Measurements from ENCODE around the gene EPS15.
"Not testable (repeated sequence)": the region's sequence is repeated elsewhere in the genome, so short reads cannot be mapped to it uniquely, and the experiment has no call there.

EPS15 gene

DNA sequence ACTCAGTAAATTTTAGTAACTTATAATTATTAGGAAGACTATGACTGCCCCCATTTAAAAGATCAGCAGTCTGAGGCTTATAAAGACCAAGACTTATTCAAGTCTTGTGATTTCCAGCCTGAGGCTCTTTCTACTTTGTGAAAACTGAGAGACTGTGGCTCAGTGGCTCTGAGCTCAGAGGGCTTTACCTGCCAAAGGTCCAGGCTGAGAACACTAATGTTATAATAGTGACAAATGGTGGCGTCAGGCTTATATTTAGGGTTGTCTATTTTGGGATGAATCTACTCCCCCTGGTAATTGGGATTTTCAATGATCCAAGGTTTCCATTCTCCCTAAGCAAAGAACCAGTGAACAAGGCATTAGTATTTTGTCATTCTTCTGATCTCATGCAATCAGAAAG is 42.6 kb upstream of the EPS15 start:
- TF ChIP-seq, protein P1, sequence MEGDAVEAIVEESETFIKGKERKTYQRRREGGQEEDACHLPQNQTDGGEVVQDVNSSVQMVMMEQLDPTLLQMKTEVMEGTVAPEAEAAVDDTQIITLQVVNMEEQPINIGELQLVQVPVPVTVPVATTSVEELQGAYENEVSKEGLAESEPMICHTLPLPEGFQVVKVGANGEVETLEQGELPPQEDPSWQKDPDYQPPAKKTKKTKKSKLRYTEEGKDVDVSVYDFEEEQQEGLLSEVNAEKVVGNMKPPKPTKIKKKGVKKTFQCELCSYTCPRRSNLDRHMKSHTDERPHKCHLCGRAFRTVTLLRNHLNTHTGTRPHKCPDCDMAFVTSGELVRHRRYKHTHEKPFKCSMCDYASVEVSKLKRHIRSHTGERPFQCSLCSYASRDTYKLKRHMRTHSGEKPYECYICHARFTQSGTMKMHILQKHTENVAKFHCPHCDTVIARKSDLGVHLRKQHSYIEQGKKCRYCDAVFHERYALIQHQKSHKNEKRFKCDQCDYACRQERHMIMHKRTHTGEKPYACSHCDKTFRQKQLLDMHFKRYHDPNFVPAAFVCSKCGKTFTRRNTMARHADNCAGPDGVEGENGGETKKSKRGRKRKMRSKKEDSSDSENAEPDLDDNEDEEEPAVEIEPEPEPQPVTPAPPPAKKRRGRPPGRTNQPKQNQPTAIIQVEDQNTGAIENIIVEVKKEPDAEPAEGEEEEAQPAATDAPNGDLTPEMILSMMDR (IDR thresholded peaks at IDR 0.05; ENCODE audit: extremely low read depth, insufficient read depth, missing control alignments): no peak
- in situ Hi-C loops (cut with MboI; ENCODE audit: low pct_unique_long_range_greater_than_20kb, low sequenced_read_pairs, unreplicated experiment): no loop called here
- no peak for DNase-seq (ENCODE audit: low spot score)

DNA sequence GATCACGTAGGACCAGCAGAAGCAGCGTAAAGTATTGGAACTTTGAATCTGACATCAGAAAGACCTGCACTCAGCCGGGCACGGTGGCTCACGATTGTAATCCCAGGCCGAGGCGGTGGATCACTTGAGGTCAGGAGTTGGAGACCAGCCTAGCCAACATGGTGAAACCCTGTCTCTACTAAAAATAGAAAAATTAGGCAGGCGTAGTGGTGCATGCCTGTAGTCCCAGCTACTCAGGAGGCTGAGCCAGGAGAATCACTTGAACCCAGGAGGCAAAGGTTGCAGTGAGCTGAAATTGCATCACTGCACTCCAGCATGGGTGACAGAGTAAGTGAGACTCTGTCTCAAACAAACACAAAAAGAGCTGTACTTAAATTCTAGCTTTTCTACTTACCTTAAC is 41.8 kb upstream of the EPS15 start:
- in situ Hi-C loops (cut with MboI; ENCODE audit: low pct_unique_long_range_greater_than_20kb, low sequenced_read_pairs, unreplicated experiment); DNase-seq (ENCODE audit: low spot score): not testable (repeated sequence)

DNA sequence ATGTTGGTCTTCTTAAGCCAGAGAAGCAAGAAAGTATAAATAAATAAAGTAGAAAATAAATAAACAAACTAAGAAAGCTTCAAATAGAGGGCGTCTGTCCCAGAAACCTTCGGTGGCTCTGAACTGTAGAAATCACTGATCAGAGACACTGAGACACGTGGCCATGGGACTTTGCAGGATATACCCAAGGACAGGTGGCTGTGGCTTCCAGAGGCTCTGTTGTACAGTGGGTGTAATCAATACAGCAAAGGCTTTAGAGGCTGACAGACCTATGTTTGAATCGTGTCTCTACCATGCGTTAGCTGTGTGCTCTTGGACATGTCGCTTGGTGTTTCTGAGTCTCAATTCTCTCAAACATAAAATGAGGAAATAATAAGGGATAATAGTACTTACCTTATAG is 41.0 kb upstream of the EPS15 start:
- TF ChIP-seq, protein P1 (IDR thresholded peaks at IDR 0.05; ENCODE audit: extremely low read depth, insufficient read depth, missing control alignments): no peak
- in situ Hi-C loops (cut with MboI; ENCODE audit: low pct_unique_long_range_greater_than_20kb, low sequenced_read_pairs, unreplicated experiment): no loop called here
- DNase-seq (ENCODE audit: low spot score): no peak

DNA sequence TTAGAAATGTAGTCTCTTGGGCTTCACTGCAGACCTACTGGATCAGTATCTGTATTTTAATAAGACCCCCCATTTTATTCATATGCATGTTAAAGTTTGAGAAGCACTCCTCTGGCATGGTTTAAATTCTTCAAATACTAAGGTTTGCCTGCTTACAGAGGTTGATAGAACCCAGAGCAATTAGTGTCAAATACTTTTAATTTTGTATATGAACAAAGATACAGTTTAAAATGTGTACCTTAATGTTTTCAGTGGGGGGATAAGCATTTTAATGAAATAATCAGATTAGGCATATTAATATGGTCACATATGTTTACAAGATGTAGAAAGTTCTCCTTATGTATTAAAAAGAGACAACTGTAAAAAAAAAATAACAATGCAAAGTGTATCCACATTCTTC is 40.4 kb upstream of the EPS15 start:
- DNase-seq (ENCODE audit: low spot score): no peak
- TF ChIP-seq, protein P1 (IDR thresholded peaks at IDR 0.05; ENCODE audit: extremely low read depth, insufficient read depth, missing control alignments): no peak

DNA sequence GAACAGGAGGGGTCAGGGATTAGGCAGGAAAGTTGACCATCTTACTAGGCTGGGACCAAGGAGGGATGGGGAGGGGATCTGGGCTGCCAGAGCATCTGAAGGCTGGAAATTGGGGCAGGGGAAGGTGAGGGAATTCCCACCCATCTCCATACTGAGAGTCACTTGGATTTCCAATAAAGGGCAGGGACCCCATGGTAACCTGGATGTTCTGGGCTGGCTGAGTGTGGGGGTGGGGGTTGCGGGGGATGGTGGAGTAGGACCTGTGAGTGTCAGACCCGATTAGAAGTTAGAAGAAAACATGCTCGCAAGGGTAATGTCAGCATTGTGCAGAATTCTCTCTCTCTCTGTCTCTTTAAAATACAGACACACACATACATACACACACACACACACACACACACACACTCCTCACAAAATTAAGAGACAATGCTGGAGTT is 40.0 kb upstream of the EPS15 start:
- in situ Hi-C loops (cut with MboI; ENCODE audit: low pct_unique_long_range_greater_than_20kb, low sequenced_read_pairs, unreplicated experiment): no loop called here

More for the DNA sequence above, 40.4 kb upstream of the EPS15 start:
- in situ Hi-C loops (cut with MboI; ENCODE audit: low pct_unique_long_range_greater_than_20kb, low sequenced_read_pairs, unreplicated experiment): no loop called here

DNA sequence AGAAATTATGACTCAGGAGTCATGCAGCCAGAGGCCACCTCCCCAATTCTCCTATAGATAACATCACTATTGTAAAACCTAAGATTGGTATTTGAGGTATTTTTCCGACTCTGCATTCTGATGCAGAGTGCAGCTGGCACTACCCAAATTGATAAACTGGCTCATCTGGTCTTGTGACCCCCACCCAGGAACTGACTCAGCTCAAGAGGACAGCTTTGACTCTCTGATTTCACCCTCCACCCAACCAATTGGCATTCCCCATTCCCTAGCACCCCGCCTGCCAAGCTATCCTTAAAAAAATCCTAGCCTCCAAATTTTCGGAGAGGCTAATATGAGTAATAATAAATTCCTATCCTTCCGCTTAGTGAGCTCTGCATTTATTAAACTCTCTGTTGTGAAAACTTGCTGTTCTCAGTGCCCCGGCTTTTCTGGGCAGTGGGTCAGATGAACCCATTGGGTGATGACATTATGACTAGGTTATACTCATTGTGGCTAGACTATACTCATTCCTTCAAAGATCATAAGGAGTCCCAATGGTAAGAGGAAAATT is 39.4 kb upstream of the EPS15 start:
- in situ Hi-C loops (cut with MboI; ENCODE audit: low pct_unique_long_range_greater_than_20kb, low sequenced_read_pairs, unreplicated experiment): no loop called here
- no peak for DNase-seq (ENCODE audit: low spot score)
- TF ChIP-seq, protein P1 (IDR thresholded peaks at IDR 0.05; ENCODE audit: extremely low read depth, insufficient read depth, missing control alignments): no peak

More for the DNA sequence above, 40.0 kb upstream of the EPS15 start:
- DNase-seq (ENCODE audit: low spot score): no peak
- TF ChIP-seq, protein P1 (IDR thresholded peaks at IDR 0.05; ENCODE audit: extremely low read depth, insufficient read depth, missing control alignments): no peak

DNA sequence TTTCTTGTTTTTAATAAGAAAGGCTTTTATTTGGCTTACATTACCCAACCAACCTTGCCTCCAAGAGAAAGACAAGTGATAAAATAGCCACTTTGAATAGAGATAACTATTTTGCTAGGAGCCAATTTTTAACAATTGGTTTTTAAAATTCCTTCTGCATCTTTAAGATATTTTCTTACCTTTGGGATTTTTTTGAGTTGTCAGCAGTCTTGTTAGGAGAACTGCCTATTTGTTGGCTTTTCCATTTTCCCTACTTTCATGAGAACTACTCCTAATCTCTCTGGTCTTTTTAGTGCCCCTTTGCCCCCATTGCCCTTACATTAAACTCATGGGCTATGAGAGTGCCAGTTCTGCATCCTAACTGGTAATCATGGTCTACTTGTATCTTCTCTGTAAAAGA is 38.1 kb upstream of the EPS15 start:
- TF ChIP-seq, protein P1 (IDR thresholded peaks at IDR 0.05; ENCODE audit: extremely low read depth, insufficient read depth, missing control alignments): no peak
- DNase-seq (ENCODE audit: low spot score): no peak
- in situ Hi-C loops (cut with MboI; ENCODE audit: low pct_unique_long_range_greater_than_20kb, low sequenced_read_pairs, unreplicated experiment): no loop called here
